HG03066 (cell line): ENCODE data around the gene MKI67.

Source experiments
- ATAC-seq: cut with Tn5 transposase; IDR thresholded peaks from one replicate; pipeline ENCODE4 v1.9.1; 2021; ENCODE audit warnings: low read depth; ENCODE audit not compliant: unreplicated experiment

Gene MKI67

DNA sequence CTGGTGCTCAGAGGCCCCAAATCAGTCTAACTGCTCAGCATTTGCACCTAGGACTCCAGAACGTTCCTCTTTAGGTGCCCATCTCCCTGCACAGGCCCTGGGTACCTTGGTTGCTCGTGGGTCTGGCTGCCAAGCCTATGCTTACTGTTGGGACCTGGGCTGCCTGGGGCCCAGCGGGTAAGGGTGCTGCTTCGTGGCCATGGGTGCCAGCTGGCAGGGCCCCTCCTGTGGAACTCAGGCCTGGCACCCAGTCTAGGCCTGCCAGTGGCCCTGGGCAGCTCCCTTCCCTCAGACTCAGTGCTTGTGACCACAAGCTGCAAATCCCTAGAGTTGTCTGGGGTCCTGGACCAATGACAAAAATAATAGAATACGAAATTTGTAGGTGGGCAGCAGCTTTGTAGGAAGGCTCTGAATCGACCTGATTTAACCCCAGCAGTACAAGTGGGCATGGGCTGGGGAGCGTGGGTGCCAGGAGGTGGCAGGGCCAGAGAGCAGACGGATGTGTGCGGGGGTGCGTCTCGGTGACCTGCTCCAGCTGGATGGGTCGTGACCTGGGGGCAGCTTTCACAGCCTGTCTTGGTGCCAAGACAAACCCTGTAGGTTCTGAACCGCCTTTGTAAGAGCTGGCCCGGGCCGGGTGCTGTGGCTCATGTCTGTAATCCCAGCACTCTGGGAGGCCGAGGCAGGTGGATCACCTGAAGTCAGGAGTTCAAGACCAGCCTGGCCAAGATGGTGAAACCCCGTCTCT is 69.7 kb downstream of the MKI67 start:
- ATAC-seq, result no peak

- no peak for ATAC-seq
These were observed 71.0 kb downstream of the MKI67 start for GRCh38 chr10:128055061-128055868.

DNA sequence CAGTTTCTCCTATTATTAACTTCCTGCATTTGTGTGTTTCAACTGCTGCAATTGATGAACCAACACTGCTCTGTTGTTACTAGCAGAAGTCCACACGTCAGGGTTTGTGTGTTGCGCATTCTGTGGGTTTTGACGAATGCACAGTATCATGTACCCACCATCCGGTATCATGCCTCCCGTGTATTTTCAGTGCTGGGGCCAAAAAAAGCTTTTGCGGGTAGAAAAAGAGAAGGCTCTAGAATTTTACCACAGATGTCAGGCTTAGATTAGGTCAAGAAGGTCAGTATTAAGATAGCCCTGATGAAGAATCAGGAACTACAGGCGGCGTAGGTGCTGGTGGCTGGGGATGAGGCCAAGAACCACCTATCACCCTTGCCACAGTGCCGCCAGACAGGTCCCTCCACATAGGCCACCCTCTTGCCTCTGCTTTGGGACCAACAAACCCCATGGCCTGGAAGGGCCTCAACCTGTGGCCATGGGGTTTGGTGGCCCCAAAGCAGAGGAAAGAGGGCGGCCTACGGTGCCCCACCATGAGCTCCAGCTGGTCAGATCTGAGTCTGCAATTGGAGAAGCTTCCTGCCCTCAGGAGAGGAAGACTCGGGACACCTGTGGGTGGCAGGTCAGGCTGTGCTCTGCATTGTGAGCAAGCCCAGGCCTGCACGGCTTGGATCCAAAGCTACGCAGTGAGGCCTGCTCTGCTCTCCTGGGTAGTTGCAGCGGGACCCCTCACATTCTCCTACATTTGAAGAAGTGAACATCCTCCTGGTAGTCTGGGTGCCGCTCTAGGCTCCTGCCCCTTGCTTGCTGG is 71.9 kb downstream of the MKI67 start:
- no peak for ATAC-seq

GRCh38 chr10:128053356-128053755 is 72.9 kb downstream of the MKI67 start:
- no peak for ATAC-seq

DNA sequence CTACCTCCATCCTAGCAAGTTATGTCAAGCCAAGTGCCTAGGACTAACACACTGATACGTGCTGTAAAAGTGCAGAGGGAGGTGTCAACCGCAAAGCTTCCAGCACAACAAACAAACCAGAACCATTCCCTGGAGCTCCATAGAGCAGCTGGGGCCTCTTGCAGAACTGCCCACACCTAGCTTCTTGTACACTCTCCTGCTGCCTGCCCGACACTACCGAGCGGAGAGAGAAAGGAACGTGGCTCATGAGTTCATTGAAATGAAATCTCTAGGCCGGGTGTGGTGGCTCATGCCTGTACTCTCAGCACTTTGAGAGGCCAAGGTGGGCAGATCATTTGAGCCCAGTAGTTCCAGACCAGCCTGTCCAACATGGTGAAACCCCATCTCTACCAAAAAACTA is 73.5 kb downstream of the MKI67 start:
- no peak for ATAC-seq

DNA sequence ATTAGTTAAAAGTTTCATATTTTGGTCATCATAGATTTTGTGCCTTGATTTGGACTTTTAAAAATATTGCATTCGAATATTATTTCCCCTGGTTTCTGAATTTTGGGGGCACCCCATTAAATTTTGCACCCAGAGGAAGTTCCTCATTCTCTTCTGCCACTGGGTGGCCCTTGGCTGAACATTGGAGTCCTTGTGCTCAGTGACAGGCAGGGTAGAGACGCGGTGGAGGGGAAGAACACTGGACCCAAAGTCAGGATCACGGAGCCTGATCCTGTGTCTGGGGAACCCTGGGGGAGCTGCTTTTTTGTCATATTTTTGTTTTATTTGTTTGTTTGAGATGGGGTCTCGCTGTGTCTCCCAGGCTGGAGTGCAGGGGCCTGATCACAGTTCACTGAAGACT is 74.7 kb downstream of the MKI67 start:
- no peak for ATAC-seq

DNA sequence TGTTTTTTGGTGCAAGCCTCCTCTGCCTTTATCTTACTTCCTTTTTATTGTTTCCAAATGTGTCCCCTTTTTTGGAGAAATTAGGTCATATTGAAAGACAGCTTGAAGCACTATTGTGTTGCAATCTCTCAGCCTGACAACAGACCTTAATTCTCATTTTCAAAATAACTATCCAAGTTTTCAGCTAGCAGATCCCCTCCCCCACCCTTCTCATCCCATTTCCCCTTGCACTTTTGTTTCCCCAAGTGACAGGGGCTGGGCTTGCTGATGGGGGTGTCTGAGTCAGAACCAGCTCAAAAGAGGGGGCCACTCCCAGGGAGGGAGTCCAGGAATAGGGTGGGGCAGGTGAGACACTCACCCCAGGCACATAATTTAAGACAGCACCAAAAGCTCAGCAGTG is 75.3 kb downstream of the MKI67 start:
- no peak for ATAC-seq

- no peak for ATAC-seq
These were observed 76.1 kb downstream of the MKI67 start for GRCh38 chr10:128050121-128050516.

DNA sequence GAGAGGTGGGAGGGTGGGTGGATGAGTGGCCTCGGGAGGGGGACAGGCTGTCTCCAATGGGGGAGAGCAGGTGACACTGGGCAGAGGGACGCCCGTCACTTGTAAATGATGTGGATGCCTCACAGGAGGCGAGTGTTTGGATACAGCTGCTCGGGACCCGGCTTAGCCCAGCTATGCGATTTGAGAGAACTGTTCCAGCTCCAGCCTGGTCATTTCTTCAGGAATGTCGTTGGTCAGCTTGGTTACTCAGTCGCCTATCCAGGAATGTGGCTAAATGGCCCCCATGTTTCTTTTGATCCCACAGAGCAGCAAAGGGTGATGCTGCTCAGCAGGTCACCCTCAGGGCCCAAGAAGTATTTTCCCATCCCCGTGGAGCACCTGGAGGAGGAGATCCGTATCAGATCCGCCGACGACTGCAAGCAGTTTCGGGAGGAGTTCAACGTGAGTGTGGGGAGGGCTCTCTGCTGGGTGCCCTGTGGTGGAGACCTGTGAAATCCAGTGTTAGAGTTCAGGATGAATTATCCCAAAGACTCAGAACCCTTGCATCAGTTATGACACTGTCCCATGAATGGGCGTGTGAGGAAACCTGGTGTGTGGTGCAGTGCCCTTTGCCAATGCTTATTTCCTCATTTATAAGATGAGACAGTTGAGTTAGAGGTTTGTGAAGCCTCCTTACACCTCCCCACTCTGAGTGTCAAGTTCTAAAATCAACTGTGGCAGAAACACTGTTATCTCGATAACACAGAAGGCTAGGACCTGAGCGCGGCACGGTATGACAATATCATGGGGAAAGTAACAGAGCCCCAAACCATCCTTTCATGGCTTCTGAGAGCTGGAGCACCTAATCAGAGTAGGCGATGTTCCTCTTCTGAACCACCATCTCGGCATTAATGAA is 76.8 kb downstream of the MKI67 start:
- no peak for ATAC-seq

DNA sequence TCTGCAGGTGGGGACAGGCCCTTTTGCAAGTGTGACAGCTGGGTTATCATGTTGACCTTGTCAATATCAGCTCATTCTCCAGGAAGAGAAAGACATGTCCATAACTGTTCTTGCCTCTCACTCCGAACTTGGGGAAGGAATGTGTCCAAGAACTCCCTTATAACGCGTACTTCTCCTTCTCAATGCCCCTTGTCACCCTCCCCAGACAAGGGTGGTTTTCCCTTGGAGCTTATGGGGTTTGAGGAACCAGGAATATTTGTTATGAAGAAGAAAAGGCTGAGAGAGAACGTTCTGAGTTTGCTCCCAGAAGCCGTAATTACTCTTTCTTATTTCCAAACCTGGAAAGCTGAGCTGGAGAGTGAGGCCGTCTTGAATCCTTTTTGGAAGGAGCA is 77.4 kb downstream of the MKI67 start:
- no peak for ATAC-seq

DNA sequence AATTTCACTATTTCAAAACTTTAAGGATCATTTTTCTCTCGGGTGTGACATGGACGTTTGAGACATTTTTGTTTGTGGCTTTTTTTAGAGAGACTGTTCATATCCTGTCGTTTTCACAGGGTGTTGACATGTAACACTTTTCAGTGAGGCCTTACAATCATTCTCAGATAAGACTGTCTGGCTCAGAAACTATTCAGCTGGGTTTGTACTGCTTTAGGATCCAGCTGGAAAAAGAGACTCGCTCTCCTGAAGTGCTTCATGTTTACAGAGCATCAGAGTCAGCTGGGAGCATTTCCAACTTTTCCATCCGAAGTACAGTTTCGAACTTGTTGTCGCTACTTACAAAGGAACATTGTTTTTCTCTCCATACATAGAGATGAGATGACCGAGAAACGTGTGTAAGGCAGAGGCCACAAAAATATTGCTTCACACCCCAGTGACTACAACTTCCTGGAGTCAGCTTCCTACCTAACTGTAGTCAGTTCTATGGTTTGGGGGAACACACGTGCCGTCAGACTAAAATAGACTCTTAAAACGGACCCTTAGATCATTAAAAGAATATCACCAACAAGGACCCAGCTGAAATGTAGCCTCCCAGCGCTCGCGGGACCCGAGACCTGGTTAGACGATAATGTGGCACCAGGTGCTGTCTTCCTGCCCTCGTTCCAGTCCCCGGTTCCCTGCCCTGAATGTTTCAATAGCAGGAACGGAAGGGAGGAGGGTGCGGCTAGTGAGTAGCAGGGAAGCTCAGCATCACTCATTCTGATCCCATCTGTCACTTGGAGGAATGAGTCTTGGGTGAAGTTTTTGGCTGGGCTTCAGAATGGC is 78.0 kb downstream of the MKI67 start:
- peak; percentile 29 for ATAC-seq

DNA sequence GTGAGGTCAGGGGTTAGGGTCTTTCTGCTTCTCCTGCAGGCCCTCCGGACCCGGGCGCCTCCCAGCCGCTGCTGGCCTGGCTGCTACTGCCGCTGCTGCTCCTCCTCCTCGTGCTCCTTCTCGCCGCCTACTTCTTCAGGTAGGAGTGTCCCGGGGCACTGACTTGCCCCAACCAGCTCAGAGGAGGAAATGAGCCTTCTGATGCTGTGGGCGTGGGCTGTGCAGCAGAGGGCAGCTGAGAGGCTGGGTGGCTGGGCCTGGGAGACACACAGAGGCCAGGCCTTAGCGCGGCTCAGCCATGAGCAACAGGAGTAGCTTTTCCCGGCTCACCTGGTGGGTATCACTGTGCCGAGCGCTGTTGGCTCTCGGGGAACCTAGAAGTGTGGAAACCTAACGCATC is 78.9 kb downstream of the MKI67 start:
- peak; percentile 98 for ATAC-seq

DNA sequence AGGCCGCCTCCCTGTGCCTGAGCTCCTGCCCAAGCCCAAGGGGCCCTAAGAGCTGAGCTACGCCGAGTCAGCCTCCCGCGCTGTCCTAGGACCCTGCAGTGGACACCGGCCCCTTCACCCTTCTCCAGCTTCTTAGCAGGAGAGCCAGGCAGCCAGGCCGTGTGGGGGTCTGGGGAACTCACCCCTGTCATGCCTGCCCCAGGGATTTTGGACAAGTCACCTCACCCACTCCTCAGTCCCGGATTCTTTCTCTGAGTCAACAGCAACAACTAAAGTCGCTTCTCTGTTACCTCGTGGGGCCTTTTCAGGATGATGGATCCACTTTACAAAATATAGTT is 79.3 kb downstream of the MKI67 start:
- peak; percentile 0 for ATAC-seq
